HL-60 (cell line): ENCODE results near the gene PAK5.

ENCODE experiments used
- GABPA ChIP-seq: IDR thresholded peaks from 2 replicates; pipeline ENCODE4 v1.6.1; 2012; ENCODE audit warnings: low read depth
- POLR2AphosphoS5 ChIP-seq: IDR thresholded peaks from 2 replicates; pipeline ENCODE4 v1.6.1; 2012; ENCODE audit warnings: low read depth
- REST ChIP-seq: IDR thresholded peaks from 2 replicates; pipeline ENCODE4 v1.6.1; 2012; ENCODE audit warnings: low read depth; ENCODE audit not compliant: insufficient replicate concordance
- TF ChIP-seq, protein P1 (sequence below): IDR thresholded peaks from one replicate; pipeline ENCODE4 v1.5.1; 2011; ENCODE audit warnings: low read length, control low read depth, inconsistent platforms; ENCODE audit not compliant: insufficient read depth

- TF ChIP-seq, protein P1, sequence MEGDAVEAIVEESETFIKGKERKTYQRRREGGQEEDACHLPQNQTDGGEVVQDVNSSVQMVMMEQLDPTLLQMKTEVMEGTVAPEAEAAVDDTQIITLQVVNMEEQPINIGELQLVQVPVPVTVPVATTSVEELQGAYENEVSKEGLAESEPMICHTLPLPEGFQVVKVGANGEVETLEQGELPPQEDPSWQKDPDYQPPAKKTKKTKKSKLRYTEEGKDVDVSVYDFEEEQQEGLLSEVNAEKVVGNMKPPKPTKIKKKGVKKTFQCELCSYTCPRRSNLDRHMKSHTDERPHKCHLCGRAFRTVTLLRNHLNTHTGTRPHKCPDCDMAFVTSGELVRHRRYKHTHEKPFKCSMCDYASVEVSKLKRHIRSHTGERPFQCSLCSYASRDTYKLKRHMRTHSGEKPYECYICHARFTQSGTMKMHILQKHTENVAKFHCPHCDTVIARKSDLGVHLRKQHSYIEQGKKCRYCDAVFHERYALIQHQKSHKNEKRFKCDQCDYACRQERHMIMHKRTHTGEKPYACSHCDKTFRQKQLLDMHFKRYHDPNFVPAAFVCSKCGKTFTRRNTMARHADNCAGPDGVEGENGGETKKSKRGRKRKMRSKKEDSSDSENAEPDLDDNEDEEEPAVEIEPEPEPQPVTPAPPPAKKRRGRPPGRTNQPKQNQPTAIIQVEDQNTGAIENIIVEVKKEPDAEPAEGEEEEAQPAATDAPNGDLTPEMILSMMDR: no peak
- no peak for TF ChIP-seq POLR2AphosphoS5
- no peak for TF ChIP-seq GABPA
- TF ChIP-seq REST: no peak
These were observed 83.6 kb downstream of the PAK5 start for GRCh38 chr20:9755301-9755700.
